Gastroesophageal sphincter (tissue), 3 donors: Measurements from ENCODE around the gene PPP2R5D.
A peak's percentile ranks its signal among the peaks of the same experiment; 100 is the strongest.

Experiments
- EP300 ChIP-seq: sonication (generic); formaldehyde crosslinking; IDR thresholded peaks from one replicate; pipeline ENCODE4 v1.6.1; 2017; ENCODE audit warnings: antibody characterized with exemption, mild to moderate bottlenecking
- POLR2A ChIP-seq, 2 donors: fragments of 450-650 bp; IDR thresholded peaks; one replicate each; pipeline ENCODE4 v1.6.1; 2017; ENCODE audit warnings: antibody characterized with exemption in 2 of 2, mild to moderate bottlenecking in 2 of 2, moderate library complexity in 1 of 2
- POLR2AphosphoS5 ChIP-seq: sonication (generic); formaldehyde crosslinking; IDR thresholded peaks from one replicate; pipeline ENCODE4 v1.6.1; 2017; ENCODE audit warnings: antibody characterized with exemption
- TF ChIP-seq, protein P1 (sequence below), 4 experiments: fragments of 200-600 bp in 2 of 4; fragments of 450-650 bp in 2 of 4; sonication (generic) in 1 of 4; IDR thresholded peaks; one replicate each; pipeline ENCODE4 v1.5.1; 2017 to 2019; ENCODE audit warnings: antibody characterized with exemption in 4 of 4, mild to moderate bottlenecking in 2 of 4, moderate library complexity in 2 of 4

DNA sequence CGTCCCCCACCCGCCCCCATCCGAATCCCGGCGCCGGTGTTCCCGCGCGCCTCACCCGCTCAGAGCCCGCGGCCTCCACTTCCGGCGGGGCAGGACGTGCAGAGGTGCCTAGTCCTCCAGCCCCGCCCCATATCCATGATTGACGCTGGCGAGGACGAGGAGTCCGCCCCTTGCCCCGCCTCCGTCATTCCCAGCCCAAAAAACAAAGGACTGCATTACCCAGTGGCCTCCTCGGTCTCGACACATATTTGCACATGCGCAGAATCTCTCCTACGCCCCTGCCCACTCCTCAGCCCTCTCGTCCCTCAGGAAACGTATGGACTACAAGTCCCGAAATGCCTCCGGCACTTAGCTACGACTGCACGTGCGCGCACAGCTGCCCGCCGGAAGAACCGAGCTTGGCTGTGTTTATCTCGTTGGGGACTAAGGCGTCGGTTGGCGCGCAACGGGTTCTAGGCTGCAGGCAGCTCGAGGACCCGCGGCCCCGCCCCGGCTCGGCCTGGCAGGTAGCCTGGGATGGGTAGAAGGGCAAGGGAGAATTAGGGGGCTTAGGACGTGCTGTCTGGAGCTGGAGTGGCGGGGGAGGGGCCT, 29.6 kb downstream of the PPP2R5D start, which contains the start of the genes KLHDC3 and MEA1:
- peak in 1 of 2 donors; percentile 34 for TF ChIP-seq POLR2A (IDR thresholded peaks at IDR 0.05)
- TF ChIP-seq, protein P1, sequence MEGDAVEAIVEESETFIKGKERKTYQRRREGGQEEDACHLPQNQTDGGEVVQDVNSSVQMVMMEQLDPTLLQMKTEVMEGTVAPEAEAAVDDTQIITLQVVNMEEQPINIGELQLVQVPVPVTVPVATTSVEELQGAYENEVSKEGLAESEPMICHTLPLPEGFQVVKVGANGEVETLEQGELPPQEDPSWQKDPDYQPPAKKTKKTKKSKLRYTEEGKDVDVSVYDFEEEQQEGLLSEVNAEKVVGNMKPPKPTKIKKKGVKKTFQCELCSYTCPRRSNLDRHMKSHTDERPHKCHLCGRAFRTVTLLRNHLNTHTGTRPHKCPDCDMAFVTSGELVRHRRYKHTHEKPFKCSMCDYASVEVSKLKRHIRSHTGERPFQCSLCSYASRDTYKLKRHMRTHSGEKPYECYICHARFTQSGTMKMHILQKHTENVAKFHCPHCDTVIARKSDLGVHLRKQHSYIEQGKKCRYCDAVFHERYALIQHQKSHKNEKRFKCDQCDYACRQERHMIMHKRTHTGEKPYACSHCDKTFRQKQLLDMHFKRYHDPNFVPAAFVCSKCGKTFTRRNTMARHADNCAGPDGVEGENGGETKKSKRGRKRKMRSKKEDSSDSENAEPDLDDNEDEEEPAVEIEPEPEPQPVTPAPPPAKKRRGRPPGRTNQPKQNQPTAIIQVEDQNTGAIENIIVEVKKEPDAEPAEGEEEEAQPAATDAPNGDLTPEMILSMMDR (IDR thresholded peaks at IDR 0.05) = no peak
- no peak for TF ChIP-seq EP300
- peak; percentile 70 for TF ChIP-seq POLR2AphosphoS5
